ENCODE results near the gene SREBF2. TPM values are rescaled to one million over a fixed set of nuclear protein-coding genes. Genes with fewer than 3 reads are reported as not detected.

Gene SREBF2
- total and polyA plus RNA-seq, 2 of the 8 experiments (the other 6 are each of a cell fraction or from before 2014, with no cell fraction given): 125 to 144 TPM

- no peak overlapping the region for H3K27ac ChIP-seq (ENCODE audit: low read depth, low read length)
- no peak overlapping the region for H3K9ac ChIP-seq (replicated peaks in 1 of 4; ENCODE audit: extremely low read depth in 1 of 4, low read depth in 3 of 4, low read length in 3 of 4)
- H4K20me1 ChIP-seq (replicated peaks in 1 of 2; ENCODE audit: control insufficient read depth in 1 of 2, insufficient read depth in 2 of 2, low read length in 2 of 2): peaks cover 5 to 15% of the 10 kb centered on the region in 2 experiments
- H2AFZ ChIP-seq (ENCODE audit: low read length): no peak overlapping the region
- WGBS, 2 experiments (ENCODE audit: extremely low coverage in 1 of 2, insufficient coverage in 1 of 2, insufficient read length in 1 of 2, insufficient replicate concordance in 2 of 2, low coverage in 1 of 2, low lambda C conversion rate in 2 of 2, missing lambda C conversion rate in 1 of 2): 92% methylated on average over 10 of the region's 10 CpGs; no CpG with 5 or more reads in 1 of the 2 experiments
- H3K79me2 ChIP-seq (ENCODE audit: control insufficient read depth in 1 of 2, insufficient read depth in 2 of 2, low read length in 2 of 2): peaks cover 5 to 21% of the 10 kb centered on the region in 2 experiments; a peak in 3 of 4 replicates
- no peak overlapping the region for H3K23ac ChIP-seq (ENCODE audit: insufficient read length)
- no peak overlapping the region for H2BK20ac ChIP-seq (ENCODE audit: low read length)
- H2BK5ac ChIP-seq (ENCODE audit: low read depth, low read length): no peak overlapping the region
- H3K4me1 ChIP-seq (replicated peaks in 1 of 4; ENCODE audit: control insufficient read depth in 3 of 4, insufficient read depth in 4 of 4, low read length in 3 of 4): no peaks in the 10 kb centered on the region
- DNase-seq (ENCODE audit: low read depth in 1 of 2, low spot score in 2 of 2) (no peak), FAIRE-seq (no peak)
- H3K18ac ChIP-seq (ENCODE audit: extremely low read depth, low read length): no peak overlapping the region
- no peak overlapping the region for H3K56ac ChIP-seq (replicated peaks; ENCODE audit: insufficient read length, low read depth, low read length)
- H2BK15ac ChIP-seq (ENCODE audit: low read length): no peak overlapping the region
- no peak overlapping the region for H2BK120ac ChIP-seq (replicated peaks; ENCODE audit: low read depth, low read length)
- CTCF ChIA-PET (ENCODE audit: partially characterized antibody): interaction anchor here (1.6 kb wide), 1 partner anchor 171 kb away, joined by 4 read pairs; no protein-coding TSS in a partner anchor
- no peak overlapping the region for H3K4me2 ChIP-seq (ENCODE audit: insufficient read depth in 1 of 2, low read depth in 2 of 2, low read length in 2 of 2)
- H3K36me3 ChIP-seq (ENCODE audit: control insufficient read depth in 2 of 4, insufficient read depth in 4 of 4, low read length in 3 of 4): peaks cover 22 to 59% (median 45%) of the 10 kb centered on the region in 4 experiments; a peak in 7 of 8 replicates
- H3K27me3 ChIP-seq (replicated peaks in 1 of 4; ENCODE audit: control insufficient read depth in 3 of 4, extremely low read depth in 1 of 4, insufficient read depth in 3 of 4, low read length in 3 of 4): no peaks in the 10 kb centered on the region
- no peaks in the 10 kb centered on the region for H3K9me3 ChIP-seq (ENCODE audit: insufficient read depth in 2 of 2, low read depth in 1 of 2, low read length in 1 of 2)
- H2AK5ac ChIP-seq (ENCODE audit: low read depth, low read length): no peak overlapping the region
- H3K79me1 ChIP-seq (ENCODE audit: low read depth, low read length): peaks cover 16% of the 10 kb centered on the region
- no peak overlapping the region for H2BK12ac ChIP-seq (ENCODE audit: low read depth, low read length)
- no peak overlapping the region for H4K91ac ChIP-seq (replicated peaks; ENCODE audit: insufficient read length, low read length)
- no peak overlapping the region for H3K4ac ChIP-seq (replicated peaks; ENCODE audit: insufficient read length, low read depth, low read length)
- no peak overlapping the region for H3K4me3 ChIP-seq (ENCODE audit: extremely low read depth in 1 of 4, insufficient read depth in 2 of 4, low read depth in 3 of 4, low read length in 4 of 4)
- POLR2A ChIA-PET (ENCODE audit: partially characterized antibody): interaction anchor here (0.5 kb wide), 1 partner anchor 59 kb away, joined by 3 read pairs; no protein-coding TSS in a partner anchor
- no peaks in the 10 kb centered on the region for H3K23me2 ChIP-seq (ENCODE audit: low read depth, low read length)
- H3K14ac ChIP-seq (ENCODE audit: insufficient read length): no peak overlapping the region
- H4K5ac ChIP-seq (ENCODE audit: insufficient read length, low read depth, low read length): no peak overlapping the region
- H4K8ac ChIP-seq (ENCODE audit: extremely low read depth, insufficient read depth, low read length): peak overlapping the region; percentile 37; the same call in 1 of the 2 replicates
Observed at GRCh38 chr22:41868556-41868955, 35.7 kb downstream of the SREBF2 start.

Measured in H1 (cell line).